A673 (cell line): ENCODE results near the gene AIFM2.

Experiments
- CTCF ChIP-seq: fragments of 300-800, 200-600 bp; sonication (generic); conservative IDR thresholded peaks from 2 replicates; pipeline ENCODE4 v1.5.1; 2017; ENCODE audit warnings: low read depth, mild to moderate bottlenecking, antibody characterized with exemption, low read length, moderate library complexity, mixed read lengths
- EZH2 ChIP-seq: fragments of 200-600 bp; sonication (generic); IDR thresholded peaks from 2 replicates; pipeline ENCODE4 v1.6.1; 2017; ENCODE audit warnings: borderline replicate concordance, low read depth, mild to moderate bottlenecking, mixed read lengths, antibody characterized with exemption, low read length; ENCODE audit not compliant: poor library complexity, severe bottlenecking

- TF ChIP-seq CTCF, result no peak
- no peak for TF ChIP-seq EZH2
Measured at GRCh38 chr10:70124415-70124814, 8.2 kb downstream of the AIFM2 start.
